Memory B cell (primary cell): ENCODE results near the gene MRPS11.

Experiments
- ATAC-seq: fragments of 150-1000 bp; cut with Tn5 transposase; 2 replicates; pipeline ENCODE4 v1.10.0; 2021; ENCODE audit warnings: low read depth, mild to moderate bottlenecking, moderate library complexity
- DNase-seq, 2 donors: peaks; one replicate each; pipeline ENCODE4 v3.0.0; 2022; ENCODE audit warnings: low spot score in 2 of 2
- H3K27ac Mint-ChIP-seq: one replicate; pipeline ENCODE4 v1.8.0; 2022; ENCODE audit warnings: mild to moderate bottlenecking, moderate library complexity, mixed read lengths
- H3K27me3 Mint-ChIP-seq: one replicate; pipeline ENCODE4 v1.8.0; 2022; ENCODE audit warnings: mixed read lengths
- H3K36me3 Mint-ChIP-seq: one replicate; pipeline ENCODE4 v1.8.0; 2022; ENCODE audit warnings: mild to moderate bottlenecking, mixed read lengths
- H3K4me1 Mint-ChIP-seq: one replicate; pipeline ENCODE4 v1.8.0; 2022; ENCODE audit warnings: mixed read lengths
- H3K4me3 Mint-ChIP-seq: one replicate; pipeline ENCODE4 v1.8.0; 2022; ENCODE audit warnings: mild to moderate bottlenecking, moderate library complexity, mixed read lengths
- H3K9me3 Mint-ChIP-seq: one replicate; pipeline ENCODE4 v1.8.0; 2022; ENCODE audit warnings: mixed read lengths

MRPS11 gene

GRCh38 chr15:88490036-88490435, 22.5 kb downstream of the MRPS11 start:
- Mint-ChIP-seq H3K4me1 (peaks cover 2% of the 10 kb centered on the region), H3K27me3 (no peaks in the 10 kb centered on the region), H3K4me3 (no peak overlapping the region), H3K9me3 (no peaks in the 10 kb centered on the region), H3K36me3 (no peaks in the 10 kb centered on the region), H3K27ac (no peak overlapping the region)
- ATAC-seq: no peak
- DNase-seq: no peak

- Mint-ChIP-seq H3K4me1 (no peaks in the 10 kb centered on the region), H3K4me3 (no peak overlapping the region), H3K27me3 (no peaks in the 10 kb centered on the region), H3K27ac (no peak overlapping the region), H3K36me3 (no peaks in the 10 kb centered on the region), H3K9me3 (no peaks in the 10 kb centered on the region)
- DNase-seq: no peak
- ATAC-seq: no peak
Observed at GRCh38 chr15:88491158-88491557, 23.6 kb downstream of the MRPS11 start.

GRCh38 chr15:88493844-88494243, 26.3 kb downstream of the MRPS11 start:
- peaks cover 5% of the 10 kb centered on the region for H3K36me3 Mint-ChIP-seq

GRCh38 chr15:88497109-88497765, 29.7 kb downstream of the MRPS11 start:
- peaks cover 5% of the 10 kb centered on the region for H3K36me3 Mint-ChIP-seq
- no peak overlapping the region for H3K27ac Mint-ChIP-seq
- H3K4me3 Mint-ChIP-seq: no peak overlapping the region
- ATAC-seq (no peak), DNase-seq (no peak)
- no peaks in the 10 kb centered on the region for H3K27me3 Mint-ChIP-seq
- H3K4me1 Mint-ChIP-seq: no peaks in the 10 kb centered on the region
- H3K9me3 Mint-ChIP-seq: no peaks in the 10 kb centered on the region

More at GRCh38 chr15:88493844-88494243, 26.3 kb downstream of the MRPS11 start:
- Mint-ChIP-seq H3K9me3 (no peaks in the 10 kb centered on the region), H3K27me3 (no peaks in the 10 kb centered on the region), H3K27ac (no peak overlapping the region), H3K4me1 (no peaks in the 10 kb centered on the region), H3K4me3 (no peak overlapping the region)
- DNase-seq (no peak), ATAC-seq (no peak)

GRCh38 chr15:88498996-88499395, 31.5 kb downstream of the MRPS11 start:
- no peaks in the 10 kb centered on the region for H3K27me3 Mint-ChIP-seq
- no peak overlapping the region for H3K27ac Mint-ChIP-seq
- ATAC-seq (no peak), DNase-seq (no peak)
- no peaks in the 10 kb centered on the region for H3K9me3 Mint-ChIP-seq
- H3K4me3 Mint-ChIP-seq: no peak overlapping the region
- peaks cover 8% of the 10 kb centered on the region for H3K36me3 Mint-ChIP-seq
- no peaks in the 10 kb centered on the region for H3K4me1 Mint-ChIP-seq

GRCh38 chr15:88504445-88504844, 36.9 kb downstream of the MRPS11 start:
- DNase-seq (no peak), ATAC-seq (no peak)
- H3K27ac Mint-ChIP-seq: no peak overlapping the region
- H3K27me3 Mint-ChIP-seq: no peaks in the 10 kb centered on the region
- no peaks in the 10 kb centered on the region for H3K4me1 Mint-ChIP-seq
- H3K4me3 Mint-ChIP-seq: no peak overlapping the region
- peaks cover 30% of the 10 kb centered on the region for H3K36me3 Mint-ChIP-seq
- no peaks in the 10 kb centered on the region for H3K9me3 Mint-ChIP-seq

- Mint-ChIP-seq H3K36me3 (peaks cover 38% of the 10 kb centered on the region), H3K4me3 (no peak overlapping the region), H3K4me1 (no peaks in the 10 kb centered on the region), H3K27me3 (no peaks in the 10 kb centered on the region), H3K27ac (no peak overlapping the region), H3K9me3 (no peaks in the 10 kb centered on the region)
- DNase-seq (no peak), ATAC-seq (no peak)
Observed at GRCh38 chr15:88505721-88506120, 38.2 kb downstream of the MRPS11 start.

- Mint-ChIP-seq H3K4me1 (no peaks in the 10 kb centered on the region), H3K27me3 (no peaks in the 10 kb centered on the region), H3K27ac (no peak overlapping the region), H3K9me3 (no peaks in the 10 kb centered on the region), H3K36me3 (peaks cover 45% of the 10 kb centered on the region), H3K4me3 (no peak overlapping the region)
- ATAC-seq (no peak), DNase-seq (no peak)
Observed at GRCh38 chr15:88506628-88507027, 39.1 kb downstream of the MRPS11 start.

- peaks cover 55% of the 10 kb centered on the region for H3K36me3 Mint-ChIP-seq
- no peaks in the 10 kb centered on the region for H3K4me1 Mint-ChIP-seq
- no peaks in the 10 kb centered on the region for H3K27me3 Mint-ChIP-seq
- no peaks in the 10 kb centered on the region for H3K9me3 Mint-ChIP-seq
- no peak overlapping the region for H3K4me3 Mint-ChIP-seq
- no peak for DNase-seq
- H3K27ac Mint-ChIP-seq: no peak overlapping the region
- no peak for ATAC-seq
Observed at GRCh38 chr15:88509321-88509720, 41.8 kb downstream of the MRPS11 start.

GRCh38 chr15:88509964-88510363, 42.5 kb downstream of the MRPS11 start:
- peaks cover 50% of the 10 kb centered on the region for H3K36me3 Mint-ChIP-seq
- no peak for ATAC-seq

GRCh38 chr15:88511161-88511560, 43.7 kb downstream of the MRPS11 start:
- H3K27ac Mint-ChIP-seq: no peak overlapping the region
- H3K27me3 Mint-ChIP-seq: no peaks in the 10 kb centered on the region
- ATAC-seq (no peak), DNase-seq (no peak)
- H3K36me3 Mint-ChIP-seq: peaks cover 43% of the 10 kb centered on the region
- no peaks in the 10 kb centered on the region for H3K4me1 Mint-ChIP-seq
- no peak overlapping the region for H3K4me3 Mint-ChIP-seq
- H3K9me3 Mint-ChIP-seq: no peaks in the 10 kb centered on the region

More at GRCh38 chr15:88509964-88510363, 42.5 kb downstream of the MRPS11 start:
- Mint-ChIP-seq H3K4me1 (no peaks in the 10 kb centered on the region), H3K27ac (no peak overlapping the region), H3K27me3 (no peaks in the 10 kb centered on the region), H3K9me3 (no peaks in the 10 kb centered on the region), H3K4me3 (no peak overlapping the region)
- DNase-seq: no peak

- Mint-ChIP-seq H3K27ac (no peak overlapping the region), H3K4me3 (no peak overlapping the region), H3K27me3 (no peaks in the 10 kb centered on the region), H3K9me3 (no peaks in the 10 kb centered on the region), H3K4me1 (no peaks in the 10 kb centered on the region), H3K36me3 (peaks cover 43% of the 10 kb centered on the region)
- ATAC-seq (no peak), DNase-seq (no peak)
Observed at GRCh38 chr15:88512078-88512477, 44.6 kb downstream of the MRPS11 start.

GRCh38 chr15:88512601-88513000, 45.1 kb downstream of the MRPS11 start:
- Mint-ChIP-seq H3K36me3 (peaks cover 40% of the 10 kb centered on the region), H3K27me3 (no peaks in the 10 kb centered on the region), H3K27ac (no peak overlapping the region), H3K9me3 (no peaks in the 10 kb centered on the region), H3K4me1 (no peaks in the 10 kb centered on the region), H3K4me3 (no peak overlapping the region)
- no peak for DNase-seq
- no peak for ATAC-seq

GRCh38 chr15:88513195-88513594, 45.7 kb downstream of the MRPS11 start:
- DNase-seq (no peak), ATAC-seq (no peak)
- Mint-ChIP-seq H3K27me3 (no peaks in the 10 kb centered on the region), H3K27ac (no peak overlapping the region), H3K4me3 (no peak overlapping the region), H3K36me3 (peaks cover 40% of the 10 kb centered on the region), H3K4me1 (no peaks in the 10 kb centered on the region), H3K9me3 (no peaks in the 10 kb centered on the region)

- no peak overlapping the region for H3K27ac Mint-ChIP-seq
- no peak overlapping the region for H3K4me3 Mint-ChIP-seq
- H3K9me3 Mint-ChIP-seq: no peaks in the 10 kb centered on the region
- H3K27me3 Mint-ChIP-seq: no peaks in the 10 kb centered on the region
- no peaks in the 10 kb centered on the region for H3K4me1 Mint-ChIP-seq
- DNase-seq (no peak), ATAC-seq (no peak)
- H3K36me3 Mint-ChIP-seq: peaks cover 11% of the 10 kb centered on the region
Observed at GRCh38 chr15:88518903-88519302, 51.4 kb downstream of the MRPS11 start.
